ENCODE measurements around the gene ICAM1. TPM values are rescaled to one million over a fixed set of nuclear protein-coding genes. Genes with fewer than 3 reads are reported as not detected.

The ICAM1 gene
- total RNA-seq, 1 experiment from 2014 or later: 147 TPM

GRCh38 chr19:10224337-10224736, 46.6 kb upstream of the ICAM1 start:
- no TSS peak for BruUV-seq (replicated peaks)
- Mint-ChIP-seq H3K9me3 (ENCODE audit: low read depth, unreplicated experiment) (no peaks in the 10 kb centered on the region), H3K27me3 (ENCODE audit: unreplicated experiment) (no peaks in the 10 kb centered on the region), H3K36me3 (ENCODE audit: insufficient read depth, unreplicated experiment) (no peaks in the 10 kb centered on the region), H3K27ac (ENCODE audit: unreplicated experiment) (no peak overlapping the region), H3K4me3 (ENCODE audit: low read depth, unreplicated experiment) (no peak overlapping the region), H3K4me1 (ENCODE audit: low read depth, unreplicated experiment) (no peaks in the 10 kb centered on the region)
- intact Hi-C loops (cut with micrococcal nuclease; ENCODE audit: unreplicated experiment): no loop called here
- DNase-seq: no peak
- CTCF ChIA-PET: no interaction called here
- TF ChIP-seq, protein P1, sequence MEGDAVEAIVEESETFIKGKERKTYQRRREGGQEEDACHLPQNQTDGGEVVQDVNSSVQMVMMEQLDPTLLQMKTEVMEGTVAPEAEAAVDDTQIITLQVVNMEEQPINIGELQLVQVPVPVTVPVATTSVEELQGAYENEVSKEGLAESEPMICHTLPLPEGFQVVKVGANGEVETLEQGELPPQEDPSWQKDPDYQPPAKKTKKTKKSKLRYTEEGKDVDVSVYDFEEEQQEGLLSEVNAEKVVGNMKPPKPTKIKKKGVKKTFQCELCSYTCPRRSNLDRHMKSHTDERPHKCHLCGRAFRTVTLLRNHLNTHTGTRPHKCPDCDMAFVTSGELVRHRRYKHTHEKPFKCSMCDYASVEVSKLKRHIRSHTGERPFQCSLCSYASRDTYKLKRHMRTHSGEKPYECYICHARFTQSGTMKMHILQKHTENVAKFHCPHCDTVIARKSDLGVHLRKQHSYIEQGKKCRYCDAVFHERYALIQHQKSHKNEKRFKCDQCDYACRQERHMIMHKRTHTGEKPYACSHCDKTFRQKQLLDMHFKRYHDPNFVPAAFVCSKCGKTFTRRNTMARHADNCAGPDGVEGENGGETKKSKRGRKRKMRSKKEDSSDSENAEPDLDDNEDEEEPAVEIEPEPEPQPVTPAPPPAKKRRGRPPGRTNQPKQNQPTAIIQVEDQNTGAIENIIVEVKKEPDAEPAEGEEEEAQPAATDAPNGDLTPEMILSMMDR (IDR thresholded peaks at IDR 0.05; ENCODE audit: unreplicated experiment): no peak

DNA sequence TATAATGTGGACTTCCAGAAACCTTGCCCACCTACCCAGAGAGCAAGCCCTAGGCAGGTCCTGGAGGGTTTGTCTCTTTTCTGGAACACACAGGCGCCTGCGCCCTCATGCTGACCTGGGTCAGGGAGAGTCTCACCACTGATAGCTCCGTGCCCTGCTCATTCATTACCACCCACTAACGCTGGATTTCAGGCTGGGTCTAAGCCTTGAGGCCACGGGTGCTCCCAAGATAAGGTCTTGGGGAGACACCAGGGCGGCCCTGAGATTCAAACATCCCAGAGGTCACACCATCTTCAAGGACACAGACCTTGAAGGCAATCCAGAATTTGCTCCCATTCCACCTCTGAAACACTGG, 44.9 kb upstream of the ICAM1 start:
- TF ChIP-seq, protein P1 (IDR thresholded peaks at IDR 0.05; ENCODE audit: unreplicated experiment): no peak
- no peak for DNase-seq
- CTCF ChIA-PET: no interaction called here
- Mint-ChIP-seq H3K27ac (ENCODE audit: unreplicated experiment) (no peak overlapping the region), H3K36me3 (ENCODE audit: insufficient read depth, unreplicated experiment) (peaks cover 15% of the 10 kb centered on the region), H3K4me3 (ENCODE audit: low read depth, unreplicated experiment) (no peak overlapping the region), H3K4me1 (ENCODE audit: low read depth, unreplicated experiment) (no peaks in the 10 kb centered on the region), H3K9me3 (ENCODE audit: low read depth, unreplicated experiment) (no peaks in the 10 kb centered on the region), H3K27me3 (ENCODE audit: unreplicated experiment) (no peaks in the 10 kb centered on the region)
- no TSS peak for BruUV-seq (replicated peaks)
- intact Hi-C loops (cut with micrococcal nuclease; ENCODE audit: unreplicated experiment): no loop called here

GRCh38 chr19:10226376-10227025, 44.4 kb upstream of the ICAM1 start:
- BruUV-seq (replicated peaks): no TSS peak
- Mint-ChIP-seq H3K27me3 (ENCODE audit: unreplicated experiment) (no peaks in the 10 kb centered on the region), H3K9me3 (ENCODE audit: low read depth, unreplicated experiment) (no peaks in the 10 kb centered on the region), H3K4me3 (ENCODE audit: low read depth, unreplicated experiment) (no peak overlapping the region), H3K27ac (ENCODE audit: unreplicated experiment) (no peak overlapping the region), H3K4me1 (ENCODE audit: low read depth, unreplicated experiment) (no peaks in the 10 kb centered on the region), H3K36me3 (ENCODE audit: insufficient read depth, unreplicated experiment) (peaks cover 20% of the 10 kb centered on the region)
- no peak for DNase-seq
- CTCF ChIA-PET: no interaction called here
- intact Hi-C loops (cut with micrococcal nuclease; ENCODE audit: unreplicated experiment): no loop called here
- TF ChIP-seq, protein P1 (IDR thresholded peaks at IDR 0.05; ENCODE audit: unreplicated experiment): no peak

DNA sequence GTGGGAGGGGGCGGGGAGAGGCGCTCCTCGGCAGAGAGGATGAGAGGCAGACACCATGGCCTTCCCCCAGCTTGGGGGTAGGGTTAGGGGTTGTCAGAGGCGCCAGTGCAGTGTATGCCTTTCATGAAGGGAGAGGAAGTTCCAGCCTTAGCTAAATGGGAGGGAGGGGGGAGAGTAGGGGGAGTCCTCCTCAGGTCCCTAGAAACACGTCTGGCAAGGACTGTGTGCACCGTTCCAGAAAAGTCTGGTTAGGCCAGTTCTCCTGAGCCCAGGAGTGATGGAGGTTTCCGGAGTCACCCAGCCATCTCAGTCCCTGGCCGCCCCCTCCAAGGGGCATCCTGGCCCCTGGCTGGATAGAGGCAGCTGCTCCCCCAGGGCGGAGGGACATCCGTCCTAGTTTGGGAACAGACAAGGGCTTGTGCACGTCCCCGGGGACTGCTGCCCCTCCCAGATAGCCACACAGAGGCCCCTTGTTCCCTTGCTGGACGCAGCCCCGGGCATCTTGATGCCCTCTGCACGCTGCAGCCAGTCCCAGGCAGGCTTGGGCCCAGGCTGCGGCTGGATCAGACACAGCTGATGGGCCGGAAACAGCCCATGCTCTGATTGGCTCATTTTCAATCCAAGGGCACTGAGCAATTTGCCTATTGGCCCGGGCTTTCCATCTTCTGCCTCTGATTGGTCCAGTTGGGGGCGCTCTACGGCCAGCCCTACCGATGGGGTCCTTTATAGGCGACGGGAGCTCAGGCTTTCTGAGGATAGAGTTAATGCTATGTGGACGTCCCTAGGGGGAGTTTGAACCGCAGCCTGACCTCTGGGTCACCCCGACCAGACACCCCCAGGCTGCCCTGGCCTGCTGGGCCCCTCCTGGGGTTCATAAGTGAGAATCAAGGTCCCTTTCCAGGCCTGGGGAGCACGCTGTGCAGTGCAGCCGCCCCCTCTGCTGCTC, 43.6 kb upstream of the ICAM1 start:
- no TSS peak for BruUV-seq (replicated peaks)
- CTCF ChIA-PET: no interaction called here
- Mint-ChIP-seq H3K9me3 (ENCODE audit: low read depth, unreplicated experiment) (no peaks in the 10 kb centered on the region), H3K36me3 (ENCODE audit: insufficient read depth, unreplicated experiment) (peaks cover 28% of the 10 kb centered on the region), H3K4me3 (ENCODE audit: low read depth, unreplicated experiment) (no peak overlapping the region), H3K27me3 (ENCODE audit: unreplicated experiment) (no peaks in the 10 kb centered on the region), H3K27ac (ENCODE audit: unreplicated experiment) (no peak overlapping the region), H3K4me1 (ENCODE audit: low read depth, unreplicated experiment) (no peaks in the 10 kb centered on the region)
- intact Hi-C loops (cut with micrococcal nuclease; ENCODE audit: unreplicated experiment): no loop called here
- no peak for DNase-seq
- TF ChIP-seq, protein P1 (IDR thresholded peaks at IDR 0.05; ENCODE audit: unreplicated experiment): no peak
